Lower leg skin (tissue), 4 donors: ENCODE measurements around the gene TAGAP. TPM values are rescaled to one million over a fixed set of nuclear protein-coding genes. Genes with fewer than 3 reads are reported as not detected.
"Not testable (repeated sequence)": the region's sequence is repeated elsewhere in the genome, so short reads cannot be mapped to it uniquely, and the experiment has no call there.

Experiments
- DNase-seq, 2 donors: peaks; one replicate each; pipeline ENCODE4 v3.0.0-alpha.2; 2019; ENCODE audit warnings: low spot score in 2 of 2
- H3K4me3 ChIP-seq: fragments of 200-600 bp; sonication (generic); 2 replicates; pipeline ENCODE4 v1.5.1; 2017; ENCODE audit warnings: mild to moderate bottlenecking, low read depth; ENCODE audit not compliant: poor library complexity, severe bottlenecking
- POLR2A ChIP-seq, 2 donors: fragments of 450-650 bp; IDR thresholded peaks; one replicate each; pipeline ENCODE4 v1.6.1; 2016 to 2017; ENCODE audit warnings: antibody characterized with exemption in 2 of 2, mild to moderate bottlenecking in 1 of 2, moderate library complexity in 1 of 2
- WGBS, 2 donors: methylation state at CpG; one replicate each; pipeline ENCODE4 v1.1.5; 2018; 5-methylcytosine and 5-hydroxymethylcytosine counted together
- intact Hi-C: fragments of 100-400 bp; cut with DNase I; formaldehyde crosslinking; loops from one replicate; pipeline ENCODE4 v1.15.0; 2023; ENCODE audit warnings: low total_unique reads
- total RNA-seq, 4 donors: library from RNA; depleted of rRNA; stranded (reverse); fragments of >200 nt; gene quantifications; one replicate each; pipeline ENCODE4 v1.1.0, GENCODE V29; 2016
- TF ChIP-seq, protein P1 (sequence below), 3 donors: fragments of 450-650 bp; IDR thresholded peaks; one replicate each; pipeline ENCODE4 v1.5.1; 2016; ENCODE audit warnings: antibody characterized with exemption in 3 of 3, mild to moderate bottlenecking in 3 of 3, moderate library complexity in 2 of 3

Gene TAGAP
- total RNA-seq, 4 donors from 2014 or later = 1.1 to 2.7 (median 1.9) TPM

DNA sequence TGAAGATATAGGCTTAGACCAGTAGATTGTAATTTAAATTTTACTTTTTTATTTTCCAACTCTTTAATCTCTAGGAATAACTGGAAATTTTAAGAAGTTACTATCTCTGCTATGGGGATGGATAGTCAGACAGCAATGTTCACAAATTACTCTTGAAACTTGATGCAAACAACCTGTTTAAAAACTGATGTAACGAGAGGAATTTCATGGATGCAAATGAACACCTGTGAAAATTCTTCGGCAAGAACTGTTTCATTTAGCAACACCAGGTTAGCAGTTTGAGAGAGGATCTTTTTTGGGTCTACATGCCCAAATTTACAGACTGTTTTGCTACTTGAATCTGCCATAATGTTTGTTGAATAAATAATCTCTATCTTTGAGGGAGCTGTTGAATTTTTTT is 24.8 kb downstream of the TAGAP start:
- 94 to 96% methylated on average over 2 of the region's 2 CpGs for WGBS, 2 donors
- DNase-seq = no peak
- H3K4me3 ChIP-seq = no peak overlapping the region
- TF ChIP-seq POLR2A (IDR thresholded peaks at IDR 0.05) = no peak
- TF ChIP-seq, protein P1, sequence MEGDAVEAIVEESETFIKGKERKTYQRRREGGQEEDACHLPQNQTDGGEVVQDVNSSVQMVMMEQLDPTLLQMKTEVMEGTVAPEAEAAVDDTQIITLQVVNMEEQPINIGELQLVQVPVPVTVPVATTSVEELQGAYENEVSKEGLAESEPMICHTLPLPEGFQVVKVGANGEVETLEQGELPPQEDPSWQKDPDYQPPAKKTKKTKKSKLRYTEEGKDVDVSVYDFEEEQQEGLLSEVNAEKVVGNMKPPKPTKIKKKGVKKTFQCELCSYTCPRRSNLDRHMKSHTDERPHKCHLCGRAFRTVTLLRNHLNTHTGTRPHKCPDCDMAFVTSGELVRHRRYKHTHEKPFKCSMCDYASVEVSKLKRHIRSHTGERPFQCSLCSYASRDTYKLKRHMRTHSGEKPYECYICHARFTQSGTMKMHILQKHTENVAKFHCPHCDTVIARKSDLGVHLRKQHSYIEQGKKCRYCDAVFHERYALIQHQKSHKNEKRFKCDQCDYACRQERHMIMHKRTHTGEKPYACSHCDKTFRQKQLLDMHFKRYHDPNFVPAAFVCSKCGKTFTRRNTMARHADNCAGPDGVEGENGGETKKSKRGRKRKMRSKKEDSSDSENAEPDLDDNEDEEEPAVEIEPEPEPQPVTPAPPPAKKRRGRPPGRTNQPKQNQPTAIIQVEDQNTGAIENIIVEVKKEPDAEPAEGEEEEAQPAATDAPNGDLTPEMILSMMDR (IDR thresholded peaks at IDR 0.05) = no peak
- intact Hi-C loops = no loop called here

DNA sequence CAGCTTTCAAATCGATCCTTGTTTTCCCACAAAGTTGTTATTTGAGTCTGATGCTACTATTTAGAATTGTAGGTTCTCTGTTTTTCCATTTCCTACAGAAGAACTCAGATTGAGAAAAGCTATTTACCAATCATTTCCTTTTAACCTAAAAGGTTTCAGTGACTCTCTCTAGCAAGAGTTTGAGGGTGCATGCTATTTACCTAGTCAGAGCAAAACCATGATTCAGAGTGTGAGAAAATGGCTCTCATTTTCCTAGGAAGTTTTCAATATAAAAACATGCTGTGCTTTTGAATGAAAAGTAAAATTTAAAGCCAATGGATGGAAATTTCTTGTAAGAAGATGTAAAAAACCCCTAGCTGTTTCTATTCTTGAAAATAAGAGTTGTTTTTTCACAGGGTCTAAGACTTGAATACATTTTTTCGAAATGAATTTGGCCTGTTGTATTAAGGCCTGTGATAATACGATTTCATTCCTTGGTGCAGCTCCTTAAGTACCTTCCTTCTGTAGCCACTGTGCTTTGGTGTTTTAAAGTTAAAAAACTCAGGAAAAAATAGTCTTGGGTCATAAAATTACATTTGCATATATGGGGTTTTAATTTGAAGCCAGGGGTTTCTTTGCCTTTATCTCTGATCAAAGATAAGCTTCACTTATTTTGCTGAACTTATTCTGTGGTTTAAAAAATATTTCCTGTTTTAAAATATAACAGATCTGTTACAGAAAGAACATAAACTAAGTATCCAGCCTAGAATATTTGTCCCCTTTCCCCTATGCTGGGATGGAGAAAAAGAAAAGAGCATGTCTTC is 26.8 kb downstream of the TAGAP start:
- intact Hi-C loops = no loop called here
- 85 to 86% methylated on average over 3 of the region's 3 CpGs for WGBS, 2 donors
- no peak for TF ChIP-seq POLR2A (IDR thresholded peaks at IDR 0.05)
- TF ChIP-seq, protein P1 (IDR thresholded peaks at IDR 0.05) = no peak
- no peak overlapping the region for H3K4me3 ChIP-seq
- DNase-seq = no peak

- DNase-seq = no peak
- TF ChIP-seq POLR2A (IDR thresholded peaks at IDR 0.05) = no peak
- TF ChIP-seq, protein P1 (IDR thresholded peaks at IDR 0.05) = no peak
- intact Hi-C loops = no loop called here
- H3K4me3 ChIP-seq = no peak overlapping the region
Observed at GRCh38 chr6:159014406-159014805, 30.4 kb downstream of the TAGAP start.

- no peak for DNase-seq
- intact Hi-C loops = no loop called here
- WGBS, 2 donors = 60 to 67% methylated on average over 5 of the region's 5 CpGs
- no peak for TF ChIP-seq POLR2A (IDR thresholded peaks at IDR 0.05)
- TF ChIP-seq, protein P1 (IDR thresholded peaks at IDR 0.05) = no peak
- no peak overlapping the region for H3K4me3 ChIP-seq
Observed at GRCh38 chr6:159013229-159013628, 31.6 kb downstream of the TAGAP start.

GRCh38 chr6:159012201-159012600 is 32.6 kb downstream of the TAGAP start:
- TF ChIP-seq, protein P1 (IDR thresholded peaks at IDR 0.05) = no peak
- TF ChIP-seq POLR2A (IDR thresholded peaks at IDR 0.05) = no peak
- intact Hi-C loops = no loop called here
- no peak overlapping the region for H3K4me3 ChIP-seq
- 90 to 91% methylated on average over 4 of the region's 4 CpGs for WGBS, 2 donors
- DNase-seq = no peak

DNA sequence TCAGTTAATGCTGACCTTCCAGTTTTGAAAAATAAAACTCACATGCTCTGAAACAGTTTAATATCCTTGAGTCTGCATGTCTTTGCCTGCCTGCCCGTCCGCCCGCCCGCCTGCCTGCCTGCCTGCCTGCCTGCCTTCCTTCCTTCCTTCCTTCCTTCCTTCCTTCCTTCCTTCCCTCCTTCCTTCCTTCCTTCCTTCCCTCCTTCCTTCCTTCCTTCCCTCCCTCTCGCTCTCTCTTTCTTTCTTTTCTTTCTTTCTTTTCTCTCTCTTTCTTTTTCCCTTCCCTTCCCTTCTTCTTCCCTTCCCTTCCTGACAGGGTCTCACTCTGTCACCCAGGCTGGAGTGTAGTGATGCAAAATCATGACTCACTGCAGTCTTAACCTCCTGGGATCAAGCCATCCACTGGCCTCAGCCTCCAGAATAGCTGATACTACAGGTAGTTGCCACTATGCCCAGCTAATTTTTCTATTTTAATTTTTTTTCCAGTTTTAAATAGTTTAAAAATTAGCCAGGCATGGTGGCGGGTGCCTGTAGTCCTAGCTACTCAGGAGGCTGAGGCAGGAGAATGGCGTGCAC is 34.7 kb downstream of the TAGAP start:
- DNase-seq, intact Hi-C loops, H3K4me3 ChIP-seq: not testable (repeated sequence)
- 59 to 74% methylated on average over 7 of the region's 7 CpGs for WGBS, 2 donors
